Karpas-422 (cell line): Measurements from ENCODE around the gene EPAS1. TPM values are rescaled to one million over a fixed set of nuclear protein-coding genes. Genes with fewer than 3 reads are reported as not detected.

Source experiments
- DNase-seq: peaks from one replicate; pipeline ENCODE4 v3.0.0-alpha.2; 2015
- H2AFZ ChIP-seq: fragments of 200-600 bp; sonication (generic); 2 replicates; pipeline ENCODE4 v1.6.1; 2014; ENCODE audit warnings: antibody characterized with exemption, low read length, mixed read lengths
- H3K27ac ChIP-seq: fragments of 200-600 bp; sonication (generic); 2 replicates; pipeline ENCODE4 v1.5.1; 2014; ENCODE audit warnings: mild to moderate bottlenecking, low read length, moderate library complexity
- H3K27me3 ChIP-seq: fragments of 200-600 bp; sonication (generic); 2 replicates; pipeline ENCODE4 v1.6.1; 2014; ENCODE audit warnings: low read length, mixed read lengths
- H3K36me3 ChIP-seq: fragments of 200-600 bp; sonication (generic); 2 replicates; pipeline ENCODE4 v1.6.1; 2014; ENCODE audit warnings: low read length, mixed read lengths; ENCODE audit not compliant: insufficient read depth
- H3K4me1 ChIP-seq: fragments of 200-600 bp; sonication (generic); 2 replicates; pipeline ENCODE4 v1.6.1; 2014; ENCODE audit warnings: mild to moderate bottlenecking, low read length, mixed read lengths
- H3K4me2 ChIP-seq: fragments of 200-600 bp; sonication (generic); 2 replicates; pipeline ENCODE4 v1.6.1; 2014; ENCODE audit warnings: low read length, low read depth, mild to moderate bottlenecking; ENCODE audit not compliant: poor library complexity, severe bottlenecking
- H3K4me3 ChIP-seq: fragments of 200-600 bp; sonication (generic); 2 replicates; pipeline ENCODE4 v1.5.1; 2014; ENCODE audit warnings: mild to moderate bottlenecking, antibody characterized with exemption, low read length, mixed read lengths
- H3K79me2 ChIP-seq: fragments of 200-600 bp; sonication (generic); 2 replicates; pipeline ENCODE4 v1.6.1; 2014; ENCODE audit warnings: mild to moderate bottlenecking, low read length, mixed read lengths
- H3K9ac ChIP-seq: fragments of 200-600 bp; sonication (generic); 2 replicates; pipeline ENCODE4 v1.6.0; 2014; ENCODE audit warnings: low read length
- H3K9me2 ChIP-seq: fragments of 200-600 bp; sonication (generic), shearing (Covaris generic); replicated peaks from 2 replicates; pipeline ENCODE4 v1.6.0; 2014; ENCODE audit warnings: mild to moderate bottlenecking, low read length, moderate library complexity; ENCODE audit not compliant: insufficient read depth
- H3K9me3 ChIP-seq: fragments of 300-700, 200-600 bp; sonication (generic); 2 replicates; pipeline ENCODE4 v1.6.1; 2014; ENCODE audit warnings: low read length, mixed read lengths
- H4K20me1 ChIP-seq: fragments of 200-600 bp; sonication (generic); 2 replicates; pipeline ENCODE4 v1.6.1; 2014; ENCODE audit warnings: mild to moderate bottlenecking, antibody characterized with exemption, low read length, low read depth; ENCODE audit not compliant: insufficient read depth
- total RNA-seq: library from RNA; depleted of rRNA; stranded (reverse); fragments of >200 nt; shearing (Covaris generic); gene quantifications from 2 replicates; pipeline ENCODE4 v1.2.3, GENCODE V29; 2014; ENCODE audit warnings: low replicate concordance

EPAS1 gene
- total RNA-seq, 1 experiment from 2014 or later = not detected

- no peaks in the 10 kb centered on the region for H3K36me3 ChIP-seq
These were observed 38.0 kb upstream of the EPAS1 start for GRCh38 chr2:46258937-46259776.

GRCh38 chr2:46259777-46260168 lies 37.4 kb upstream of the EPAS1 start:
- Histone ChIP-seq H3K36me3 (no peaks in the 10 kb centered on the region), H2AFZ (no peak overlapping the region)

More at GRCh38 chr2:46258937-46259776, 38.0 kb upstream of the EPAS1 start:
- H3K9me3 ChIP-seq = no peaks in the 10 kb centered on the region
- no peak overlapping the region for H3K4me2 ChIP-seq
- peaks cover 5% of the 10 kb centered on the region; the same call in 1 of the 2 replicates for H3K4me1 ChIP-seq
- H3K9me2 ChIP-seq = no peaks in the 10 kb centered on the region
- no peak overlapping the region for H2AFZ ChIP-seq
- no peaks in the 10 kb centered on the region for H3K79me2 ChIP-seq
- H3K9ac ChIP-seq = no peak overlapping the region
- H4K20me1 ChIP-seq = no peaks in the 10 kb centered on the region
- no peak overlapping the region for H3K4me3 ChIP-seq
- H3K27ac ChIP-seq = no peak overlapping the region
- DNase-seq = no peak
- H3K27me3 ChIP-seq = no peaks in the 10 kb centered on the region

GRCh38 chr2:46260305-46260704 lies 36.9 kb upstream of the EPAS1 start:
- no peaks in the 10 kb centered on the region for H3K36me3 ChIP-seq
- no peak overlapping the region for H2AFZ ChIP-seq
- H3K9me2 ChIP-seq = no peaks in the 10 kb centered on the region
- no peak overlapping the region for H3K4me2 ChIP-seq
- H3K9ac ChIP-seq = no peak overlapping the region
- peaks cover 5% of the 10 kb centered on the region; the same call in 1 of the 2 replicates for H3K4me1 ChIP-seq
- H3K79me2 ChIP-seq = no peaks in the 10 kb centered on the region
- no peak for DNase-seq
- H3K4me3 ChIP-seq = no peak overlapping the region
- no peaks in the 10 kb centered on the region for H3K9me3 ChIP-seq
- H3K27ac ChIP-seq = no peak overlapping the region
- no peaks in the 10 kb centered on the region for H4K20me1 ChIP-seq
- no peaks in the 10 kb centered on the region for H3K27me3 ChIP-seq

More at GRCh38 chr2:46259777-46260168, 37.4 kb upstream of the EPAS1 start:
- no peak for DNase-seq
- Histone ChIP-seq H3K4me3 (no peak overlapping the region), H3K9me3 (no peaks in the 10 kb centered on the region), H3K9ac (no peak overlapping the region), H3K9me2 (no peaks in the 10 kb centered on the region), H3K79me2 (no peaks in the 10 kb centered on the region), H3K4me2 (no peak overlapping the region), H3K27me3 (no peaks in the 10 kb centered on the region), H3K27ac (no peak overlapping the region), H3K4me1 (peaks cover 5% of the 10 kb centered on the region; the same call in 1 of the 2 replicates), H4K20me1 (no peaks in the 10 kb centered on the region)

GRCh38 chr2:46262248-46262938 lies 34.8 kb upstream of the EPAS1 start:
- Histone ChIP-seq H3K9me3 (no peaks in the 10 kb centered on the region), H3K4me2 (no peak overlapping the region), H3K9ac (no peak overlapping the region), H3K27ac (no peak overlapping the region), H3K36me3 (no peaks in the 10 kb centered on the region), H3K4me1 (no peaks in the 10 kb centered on the region), H3K27me3 (no peaks in the 10 kb centered on the region), H3K4me3 (no peak overlapping the region), H3K9me2 (no peaks in the 10 kb centered on the region), H3K79me2 (no peaks in the 10 kb centered on the region), H2AFZ (no peak overlapping the region), H4K20me1 (no peaks in the 10 kb centered on the region)
- no peak for DNase-seq

- Histone ChIP-seq H3K9me2 (no peaks in the 10 kb centered on the region), H3K4me2 (no peak overlapping the region), H3K4me3 (no peak overlapping the region), H3K9me3 (no peaks in the 10 kb centered on the region), H2AFZ (no peak overlapping the region), H3K9ac (no peak overlapping the region), H3K4me1 (no peaks in the 10 kb centered on the region), H3K27ac (no peak overlapping the region), H3K79me2 (no peaks in the 10 kb centered on the region), H3K27me3 (no peaks in the 10 kb centered on the region), H4K20me1 (no peaks in the 10 kb centered on the region), H3K36me3 (no peaks in the 10 kb centered on the region)
- no peak for DNase-seq
These were observed 33.9 kb upstream of the EPAS1 start for GRCh38 chr2:46263347-46263746.

- Histone ChIP-seq H3K27ac (no peak overlapping the region), H3K79me2 (no peaks in the 10 kb centered on the region), H3K4me2 (no peak overlapping the region), H3K4me3 (no peak overlapping the region), H3K36me3 (no peaks in the 10 kb centered on the region), H3K9me3 (no peaks in the 10 kb centered on the region), H3K4me1 (no peaks in the 10 kb centered on the region), H3K9ac (no peak overlapping the region), H3K27me3 (no peaks in the 10 kb centered on the region), H3K9me2 (no peaks in the 10 kb centered on the region), H2AFZ (no peak overlapping the region), H4K20me1 (no peaks in the 10 kb centered on the region)
- no peak for DNase-seq
These were observed 32.8 kb upstream of the EPAS1 start for GRCh38 chr2:46264447-46264846.

- H3K9me3 ChIP-seq = no peaks in the 10 kb centered on the region
- no peak overlapping the region for H3K4me3 ChIP-seq
- H4K20me1 ChIP-seq = no peaks in the 10 kb centered on the region
- H3K27me3 ChIP-seq = no peaks in the 10 kb centered on the region
- no peak overlapping the region for H3K9ac ChIP-seq
- H3K4me1 ChIP-seq = no peaks in the 10 kb centered on the region
- no peak overlapping the region for H3K27ac ChIP-seq
- no peaks in the 10 kb centered on the region for H3K79me2 ChIP-seq
- no peaks in the 10 kb centered on the region for H3K9me2 ChIP-seq
- H3K36me3 ChIP-seq = no peaks in the 10 kb centered on the region
- H3K4me2 ChIP-seq = no peak overlapping the region
- DNase-seq = no peak
- no peak overlapping the region for H2AFZ ChIP-seq
These were observed 31.1 kb upstream of the EPAS1 start for GRCh38 chr2:46266134-46266533.

GRCh38 chr2:46267616-46268015 lies 29.6 kb upstream of the EPAS1 start:
- H3K79me2 ChIP-seq = no peaks in the 10 kb centered on the region
- H3K4me1 ChIP-seq = no peaks in the 10 kb centered on the region
- no peaks in the 10 kb centered on the region for H3K9me2 ChIP-seq
- H2AFZ ChIP-seq = no peak overlapping the region
- H3K9ac ChIP-seq = no peak overlapping the region
- H4K20me1 ChIP-seq = no peaks in the 10 kb centered on the region
- H3K27ac ChIP-seq = no peak overlapping the region
- H3K36me3 ChIP-seq = no peaks in the 10 kb centered on the region
- H3K27me3 ChIP-seq = no peaks in the 10 kb centered on the region
- no peak overlapping the region for H3K4me2 ChIP-seq
- no peak for DNase-seq
- H3K9me3 ChIP-seq = no peaks in the 10 kb centered on the region
- no peak overlapping the region for H3K4me3 ChIP-seq
